ENCODE data around the gene SMOC2.

Gene SMOC2, protein sequence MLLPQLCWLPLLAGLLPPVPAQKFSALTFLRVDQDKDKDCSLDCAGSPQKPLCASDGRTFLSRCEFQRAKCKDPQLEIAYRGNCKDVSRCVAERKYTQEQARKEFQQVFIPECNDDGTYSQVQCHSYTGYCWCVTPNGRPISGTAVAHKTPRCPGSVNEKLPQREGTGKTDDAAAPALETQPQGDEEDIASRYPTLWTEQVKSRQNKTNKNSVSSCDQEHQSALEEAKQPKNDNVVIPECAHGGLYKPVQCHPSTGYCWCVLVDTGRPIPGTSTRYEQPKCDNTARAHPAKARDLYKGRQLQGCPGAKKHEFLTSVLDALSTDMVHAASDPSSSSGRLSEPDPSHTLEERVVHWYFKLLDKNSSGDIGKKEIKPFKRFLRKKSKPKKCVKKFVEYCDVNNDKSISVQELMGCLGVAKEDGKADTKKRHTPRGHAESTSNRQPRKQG

DNA sequence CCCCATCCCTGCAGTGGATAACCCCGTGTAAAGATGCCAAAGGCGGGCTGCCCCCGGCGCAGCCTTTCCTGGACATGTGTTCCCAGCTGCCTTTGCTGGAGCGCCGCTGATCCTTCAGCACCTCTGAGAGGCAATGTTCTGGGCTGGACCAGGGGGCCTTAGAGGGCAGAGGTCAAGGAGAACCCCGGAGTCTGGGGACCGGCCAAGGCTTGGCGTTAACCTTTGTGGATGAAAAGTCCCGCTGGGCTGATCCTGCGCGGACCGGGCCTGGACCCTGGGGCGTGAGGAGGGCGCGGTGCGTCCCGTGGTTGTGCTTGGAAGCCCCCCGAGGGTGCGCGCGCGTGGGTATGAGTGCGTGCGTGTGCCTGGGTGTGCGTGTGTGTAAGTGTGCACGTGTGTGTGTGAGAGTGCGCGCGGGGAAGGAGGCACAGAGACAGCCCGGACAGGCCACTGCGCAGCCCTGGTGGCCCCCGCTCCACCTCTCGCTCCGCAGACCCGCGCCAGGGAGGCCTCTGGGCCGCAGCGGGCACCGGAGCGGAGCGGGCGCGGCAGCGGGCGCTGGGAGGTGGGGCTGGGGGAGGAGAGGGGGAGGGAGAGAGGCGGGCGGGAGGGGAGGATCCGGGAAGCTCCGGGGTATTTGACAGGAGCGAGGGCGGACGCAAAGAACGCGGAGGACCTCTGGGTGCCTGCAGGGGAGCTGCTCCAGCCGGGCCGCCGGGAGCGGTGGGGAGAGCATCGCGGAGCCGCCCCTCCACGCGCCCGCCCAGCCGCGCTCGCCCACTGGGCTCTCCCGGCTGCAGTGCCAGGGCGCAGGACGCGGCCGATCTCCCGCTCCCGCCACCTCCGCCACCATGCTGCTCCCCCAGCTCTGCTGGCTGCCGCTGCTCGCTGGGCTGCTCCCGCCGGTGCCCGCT lies at the start of gene SMOC2:
Gene SMOC2 (plus strand): TSS at position 665 of the 914 bp plus-strand sequence. CDS start 187 bp downstream, at position 852.
- DNase-seq: no peak

DNA sequence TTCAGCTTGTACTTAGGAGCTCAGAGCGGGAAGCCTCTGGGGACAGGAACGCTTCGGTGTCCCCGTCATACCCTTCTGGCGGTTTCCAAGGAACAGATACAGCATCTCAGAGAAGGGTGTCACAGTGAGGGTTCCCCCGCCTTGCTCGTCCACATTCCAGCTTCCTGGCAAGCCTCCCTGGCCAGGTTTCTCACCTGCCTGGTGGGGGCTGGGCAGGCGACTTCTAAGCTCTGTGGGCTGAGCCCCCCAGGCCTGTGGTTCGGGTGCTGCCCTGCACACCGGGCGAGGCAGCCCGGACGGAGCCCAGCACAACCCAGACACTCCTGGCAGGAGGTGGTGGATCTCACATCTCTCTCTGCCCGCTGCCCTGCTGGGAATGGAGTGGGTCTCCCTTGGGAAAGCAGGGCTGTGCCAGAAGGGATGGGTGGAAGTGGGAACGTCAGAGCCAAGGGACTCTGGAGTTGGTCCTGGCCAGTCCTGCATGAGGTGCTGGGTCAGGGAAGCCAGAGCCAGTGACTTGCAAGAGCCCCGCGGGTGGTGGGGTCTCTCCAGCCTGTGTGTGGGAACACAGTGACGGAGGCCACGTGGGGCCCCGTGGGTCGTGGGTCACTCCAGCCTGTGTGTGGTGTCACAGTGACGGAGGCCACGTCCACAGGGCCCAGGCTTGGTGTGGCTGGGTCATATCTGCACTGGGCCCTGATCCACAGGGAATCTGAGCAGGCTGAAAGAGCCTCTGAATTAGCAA lies 47.7 kb upstream of the SMOC2 start:
- DNase-seq: no peak

GRCh38 chr6:168394606-168395005 lies 46.4 kb upstream of the SMOC2 start:
- no peak for DNase-seq

DNA sequence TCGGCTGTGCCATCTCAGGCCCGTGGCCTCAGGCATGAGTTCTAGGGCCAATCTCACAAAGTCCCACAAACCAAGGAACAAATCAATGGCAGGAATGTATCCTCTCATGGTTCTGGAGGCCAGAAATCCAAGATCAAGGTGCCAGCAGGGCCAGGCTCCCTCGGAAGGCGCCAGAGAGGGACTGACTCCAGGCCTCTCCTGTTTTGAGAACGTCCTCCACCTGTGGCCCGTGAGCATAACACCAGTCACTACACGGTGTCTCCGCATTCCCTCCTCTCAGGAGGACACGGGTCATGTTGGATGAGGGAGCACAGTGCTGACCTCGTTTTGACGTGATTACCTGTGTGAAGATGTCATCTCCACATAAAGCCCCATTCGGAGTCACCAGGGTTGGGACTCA lies 45.0 kb upstream of the SMOC2 start:
- no peak for DNase-seq

- no peak for DNase-seq
Measured at GRCh38 chr6:168396561-168396960, 44.4 kb upstream of the SMOC2 start.

DNA sequence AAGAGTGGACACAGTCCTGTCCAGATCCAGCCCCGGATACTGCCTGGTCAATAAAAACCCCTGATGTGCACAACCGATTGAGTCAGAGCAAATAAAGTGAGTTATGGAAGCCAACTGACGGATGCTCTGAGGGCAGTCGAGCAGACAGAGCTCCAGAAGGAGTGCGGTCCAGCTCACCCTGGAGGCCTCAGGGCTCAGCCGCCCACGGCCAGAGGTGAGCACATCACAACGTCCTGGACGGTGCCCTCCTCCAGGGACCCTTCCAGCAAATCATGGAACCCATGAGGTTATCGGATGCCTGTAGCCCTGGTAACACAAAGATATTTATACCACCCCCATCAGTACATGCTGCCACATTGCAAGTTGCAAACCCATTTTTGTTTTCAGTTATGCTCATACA lies 44.0 kb upstream of the SMOC2 start:
- no peak for DNase-seq

DNA sequence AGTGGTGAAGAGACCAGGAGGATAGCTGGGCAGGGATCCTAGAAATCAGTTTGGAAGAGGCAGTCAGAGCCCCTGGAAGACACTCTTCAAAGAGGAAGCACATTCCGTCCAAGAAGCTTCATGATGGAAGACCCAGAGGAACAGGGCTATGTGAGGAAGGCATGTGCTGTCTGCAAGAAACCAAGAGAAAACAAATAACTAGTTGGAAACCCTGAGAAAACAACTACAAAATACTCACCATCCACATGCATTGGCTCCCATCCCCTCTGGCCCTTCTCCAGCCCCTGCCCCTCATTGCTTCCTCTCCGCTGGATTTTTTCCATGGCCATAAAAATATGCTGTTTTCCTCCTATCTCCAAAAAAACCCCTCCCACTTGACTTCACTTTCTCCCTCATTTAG lies 40.9 kb upstream of the SMOC2 start:
- DNase-seq: no peak

DNA sequence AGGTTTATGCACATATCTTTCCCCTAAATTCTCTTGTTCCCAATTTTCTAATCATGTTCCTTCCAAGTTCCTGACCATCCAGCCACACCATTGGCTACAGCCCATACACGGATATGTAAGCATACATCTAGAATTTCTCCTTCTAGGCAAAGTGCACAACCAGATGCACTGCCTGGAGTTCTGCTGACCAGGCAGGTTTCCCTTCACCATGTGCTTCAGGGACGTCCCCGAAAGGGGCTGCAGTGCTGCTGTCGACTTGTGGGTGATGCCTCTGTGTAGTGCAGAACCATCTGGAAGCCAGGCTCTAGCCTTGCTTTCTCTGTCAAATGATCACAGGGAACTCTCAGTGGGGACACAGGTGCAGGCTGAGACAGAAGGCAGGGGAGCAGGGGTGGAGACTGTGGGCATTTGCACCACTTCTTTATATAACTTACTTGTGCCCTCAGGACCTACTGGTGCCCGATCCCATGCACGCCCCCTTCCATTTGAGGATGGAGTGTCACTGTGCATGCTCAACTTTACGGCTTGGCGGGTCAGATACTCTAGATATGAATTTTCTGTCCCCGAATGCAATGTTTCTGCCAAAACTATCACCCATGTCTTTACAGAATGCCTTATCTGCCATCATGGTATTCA lies 37.5 kb upstream of the SMOC2 start:
- DNase-seq: no peak

- no peak for DNase-seq
Measured at GRCh38 chr6:168404560-168404959, 36.4 kb upstream of the SMOC2 start.

DNA sequence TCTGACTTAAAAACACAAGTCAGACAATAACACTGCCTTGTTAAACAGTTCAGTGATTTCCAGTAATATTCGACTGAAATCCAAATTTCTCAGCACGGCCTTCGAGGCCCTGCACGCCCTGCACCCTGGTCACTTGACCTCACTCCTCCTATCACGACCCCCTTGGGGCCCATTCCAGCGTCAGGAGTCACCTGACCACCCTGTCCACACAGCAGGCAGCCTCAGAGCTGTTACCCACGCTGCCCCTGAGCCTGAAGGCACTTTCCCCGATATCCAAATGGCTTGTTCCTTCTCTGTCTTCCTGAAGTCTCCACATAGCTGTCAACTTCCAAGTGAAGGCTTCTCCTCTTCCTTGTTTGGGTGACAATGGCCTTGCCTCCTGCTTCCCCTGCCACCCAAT lies 33.1 kb upstream of the SMOC2 start:
- DNase-seq: no peak

- no peak for DNase-seq
Measured at GRCh38 chr6:168408504-168409136, 32.4 kb upstream of the SMOC2 start.

DNA sequence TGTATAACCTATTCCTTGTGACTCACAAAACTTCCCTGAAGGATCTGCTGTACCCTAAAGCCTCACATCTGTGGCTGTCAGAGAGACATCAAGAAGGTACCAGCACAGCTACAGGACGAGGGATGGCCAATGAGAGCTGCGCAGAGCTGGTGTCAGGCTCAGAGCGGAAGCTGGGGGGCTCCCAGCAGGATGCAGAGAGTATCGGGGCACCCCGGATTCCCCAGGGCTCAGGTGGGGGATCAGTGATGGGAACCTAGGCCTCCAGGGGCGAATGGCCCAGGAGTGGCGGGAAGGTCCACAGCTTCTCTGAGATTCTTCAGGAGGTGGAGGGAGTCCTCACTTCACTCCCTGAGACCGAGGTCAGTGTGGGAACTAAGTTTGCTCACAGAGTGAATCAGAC lies 30.9 kb upstream of the SMOC2 start:
- DNase-seq: no peak

DNA sequence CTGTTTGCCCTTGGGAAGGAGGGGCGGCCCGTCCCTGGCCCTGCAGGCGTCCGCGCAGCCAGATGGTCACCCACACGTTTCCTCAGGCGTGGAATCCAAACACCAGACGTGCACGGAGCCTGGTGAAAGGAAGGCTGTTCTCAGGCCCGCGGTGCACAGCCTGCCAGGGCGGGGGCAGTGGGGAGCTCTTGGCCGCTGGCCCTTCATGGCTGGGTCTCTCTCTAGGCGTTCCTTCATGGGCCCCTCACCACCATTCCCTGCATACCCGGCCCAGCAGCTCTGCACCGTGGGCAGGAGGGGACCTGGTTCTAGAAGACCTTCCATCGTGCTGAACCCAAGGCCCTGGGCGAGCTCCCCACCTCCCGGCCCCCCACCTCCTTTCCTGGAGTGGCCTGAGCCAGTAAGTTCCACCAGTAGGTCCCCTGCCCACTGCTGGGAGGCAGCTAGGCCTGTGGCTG lies 30.4 kb upstream of the SMOC2 start:
- no peak for DNase-seq

DNA sequence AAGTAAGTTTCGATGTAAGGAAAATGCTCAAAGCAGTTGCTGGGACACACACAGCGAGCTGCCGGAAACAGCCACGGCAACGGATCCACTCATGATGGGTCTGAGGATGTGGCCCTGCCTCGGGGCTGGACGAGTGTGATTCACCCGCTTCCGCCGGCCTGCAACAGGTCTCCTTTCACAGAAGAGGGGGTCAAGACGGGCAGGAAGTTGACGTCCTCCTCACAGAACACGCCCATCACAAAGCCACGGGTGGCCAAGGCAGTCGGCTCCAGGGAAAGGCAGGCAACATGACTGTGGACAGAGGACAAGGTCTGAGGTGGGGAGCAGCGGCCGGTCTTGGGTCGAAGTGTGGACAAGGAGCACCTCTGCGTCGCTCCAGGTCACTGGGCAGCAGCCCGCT lies 29.9 kb upstream of the SMOC2 start:
- no peak for DNase-seq

- DNase-seq: no peak
Measured at GRCh38 chr6:168411793-168412192, 29.2 kb upstream of the SMOC2 start.

GRCh38 chr6:168412456-168412855 lies 28.5 kb upstream of the SMOC2 start:
- DNase-seq: no peak

- no peak for DNase-seq
Measured at GRCh38 chr6:168413018-168413720, 27.8 kb upstream of the SMOC2 start.

- DNase-seq: no peak
Measured at GRCh38 chr6:168413856-168414255, 27.1 kb upstream of the SMOC2 start.

DNA sequence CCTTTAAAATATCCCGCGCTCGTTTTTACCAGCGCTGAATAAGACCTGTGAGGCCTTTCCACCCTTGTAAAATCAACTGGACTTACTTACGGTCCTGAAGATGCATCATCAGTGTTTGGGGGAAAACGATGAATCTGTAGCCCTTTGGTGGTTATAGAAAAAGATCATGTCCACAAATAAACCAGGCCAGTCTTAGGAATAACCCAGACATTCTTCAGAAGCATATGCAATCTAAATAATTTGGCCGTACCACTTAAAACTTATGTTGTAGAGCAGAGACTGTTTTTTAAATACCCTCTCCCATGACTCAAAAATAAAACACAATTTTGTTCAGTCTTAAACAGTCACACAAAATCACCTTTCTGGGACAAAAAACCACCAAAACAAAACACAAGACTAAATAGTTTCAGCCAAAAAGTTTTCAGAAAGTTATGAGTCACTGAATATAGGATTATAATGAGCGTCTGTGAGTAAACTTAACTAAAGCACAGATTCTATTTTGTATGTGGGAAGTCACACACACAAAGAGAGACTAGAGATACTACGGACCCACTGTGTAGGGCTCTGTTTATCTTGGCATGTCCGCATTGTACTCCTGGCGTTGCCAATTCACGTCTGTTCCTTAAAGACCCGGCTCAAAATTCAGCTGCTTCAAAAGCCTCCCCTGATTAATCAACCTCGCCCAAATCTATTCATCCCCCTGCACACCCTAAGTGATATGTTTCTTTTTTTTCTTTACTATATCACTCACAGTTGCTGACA lies 26.5 kb upstream of the SMOC2 start:
- no peak for DNase-seq

Measured in KG1 (cell line).